Pancreas (tissue), 10 donors: ENCODE data around the gene ACAP3. TPM values are rescaled to one million over a fixed set of nuclear protein-coding genes. Genes with fewer than 3 reads are reported as not detected.

Experiments
- ATAC-seq, 4 donors: fragments of 200-7000 bp; cut with Tn5 transposase; one replicate each; pipeline versions ENCODE4 v1.8.0 to v1.9.1; 2020; ENCODE audit warnings: mild to moderate bottlenecking in 4 of 4, moderate library complexity in 4 of 4
- DNase-seq, 6 donors: peaks; one replicate each; pipeline ENCODE4 v3.0.0-alpha.2; 2020
- FAIRE-seq: peaks from 2 replicates; lab custom pipeline; 2012; peaks lifted over from hg19 to GRCh38; lab: Jason Lieb, UNC
- H3K27ac ChIP-seq, 4 donors: fragments of 200-600 bp; sonication (generic); 1 replicate in 3 of 4; 2 replicates in 1 of 4; pipeline versions ENCODE4 v1.5.0 to v1.8.0; 2020
- H3K27me3 ChIP-seq, 4 donors: fragments of 200-600 bp; one replicate each; pipeline ENCODE4 v1.8.0; 2021
- H3K36me3 ChIP-seq, 3 donors: fragments of 200-600 bp; sonication (generic) in 1 of 3; one replicate each; pipeline versions ENCODE4 v1.5.0 to v1.8.0; 2020 to 2021
- H3K4me1 ChIP-seq, 3 donors: fragments of 200-600 bp; one replicate each; pipeline ENCODE4 v1.8.0; 2021
- H3K4me3 ChIP-seq, 4 donors: fragments of 200-600 bp; sonication (generic) in 2 of 4; one replicate each; pipeline versions ENCODE4 v1.5.0 to v1.8.0; 2020 to 2021
- H3K9me3 ChIP-seq, 4 donors: fragments of 200-600 bp; one replicate each; pipeline ENCODE4 v1.8.0; 2021
- WGBS, 2 donors: extraction: QIAGEN DNeasy Blood & Tissue Kit; methylation state at CpG; one replicate each; pipeline ENCODE4 v1.1.7; 2013; 5-methylcytosine and 5-hydroxymethylcytosine counted together
- intact Hi-C, 3 donors: fragments of 100-400 bp; cut with DNase I; formaldehyde crosslinking; loops; one replicate each; pipeline versions ENCODE4 v1.11.1 to v1.14.2; 2022
- polyA plus RNA-seq, 2 donors: library from polyadenylated mRNA; stranded (reverse); fragments of 200-250 nt; gene quantifications; one replicate each; pipeline ENCODE4 v1.2.3, GENCODE V29; 2013
- total RNA-seq, 6 donors: library from RNA; stranded (reverse); fragmentation: NEBNext Ultra II Directional in 4 of 6; extraction: Animal tissue kit (Norgen Biotek cat#: 25700) in 4 of 6; gene quantifications; one replicate each; pipeline versions ENCODE4 v1.2.1 to v1.2.4, GENCODE V29; 2021 to 2023
- TF ChIP-seq, protein P1 (sequence below), 4 donors: fragments of 200-600 bp; sonication (generic) in 3 of 4; IDR thresholded peaks; one replicate each; pipeline versions ENCODE4 v1.5.0 to v1.8.0; 2021; ENCODE audit warnings: antibody characterized with exemption in 4 of 4
- donor health status: healthy with polysubstance abuse.
- donor health status: DM: no; HTN: no; CAD: no; lungs with moderate emphysema.
- donor health status: DM: no; HTN: no; CAD: no.
- donor health status: control.
- donor health status: control.
- donor health status: Bipolar disorder and iron deficiency.
- donor health status: DM: yes; HTN: yes; CAD: no.
- donor health status: DM: no; HTN: no; CAD: no.
- donor health status: DM: no; HTN: no; CAD: no.
- donor health status: DM: yes; HTN: yes; CAD: no.

Gene ACAP3
- total and polyA plus RNA-seq, 8 donors: 15.2 to 133 (median 21.4) TPM

GRCh38 chr1:1284221-1285101 is 23.3 kb downstream of the ACAP3 start:
- Histone ChIP-seq H3K9me3 (no peaks in the 10 kb centered on the region), H3K4me3 (no peak overlapping the region), H3K27ac (no peak overlapping the region), H3K4me1 (peaks cover 5 to 11% (median 10%) of the 10 kb centered on the region in 3 donors), H3K27me3 (peaks cover 0 to 4% (median 0%) of the 10 kb centered on the region in 4 donors), H3K36me3 (no peaks in the 10 kb centered on the region)
- WGBS, 2 donors: 74 to 88% methylated on average over 27 to 32 of the region's 32 CpGs
- DNase-seq: peak in 3 of 6 donors; percentile 22 to 74 (median 45)
- no peak for ATAC-seq
- FAIRE-seq: no peak
- TF ChIP-seq, protein P1, sequence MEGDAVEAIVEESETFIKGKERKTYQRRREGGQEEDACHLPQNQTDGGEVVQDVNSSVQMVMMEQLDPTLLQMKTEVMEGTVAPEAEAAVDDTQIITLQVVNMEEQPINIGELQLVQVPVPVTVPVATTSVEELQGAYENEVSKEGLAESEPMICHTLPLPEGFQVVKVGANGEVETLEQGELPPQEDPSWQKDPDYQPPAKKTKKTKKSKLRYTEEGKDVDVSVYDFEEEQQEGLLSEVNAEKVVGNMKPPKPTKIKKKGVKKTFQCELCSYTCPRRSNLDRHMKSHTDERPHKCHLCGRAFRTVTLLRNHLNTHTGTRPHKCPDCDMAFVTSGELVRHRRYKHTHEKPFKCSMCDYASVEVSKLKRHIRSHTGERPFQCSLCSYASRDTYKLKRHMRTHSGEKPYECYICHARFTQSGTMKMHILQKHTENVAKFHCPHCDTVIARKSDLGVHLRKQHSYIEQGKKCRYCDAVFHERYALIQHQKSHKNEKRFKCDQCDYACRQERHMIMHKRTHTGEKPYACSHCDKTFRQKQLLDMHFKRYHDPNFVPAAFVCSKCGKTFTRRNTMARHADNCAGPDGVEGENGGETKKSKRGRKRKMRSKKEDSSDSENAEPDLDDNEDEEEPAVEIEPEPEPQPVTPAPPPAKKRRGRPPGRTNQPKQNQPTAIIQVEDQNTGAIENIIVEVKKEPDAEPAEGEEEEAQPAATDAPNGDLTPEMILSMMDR (IDR thresholded peaks at IDR 0.05): no peak
- intact Hi-C loops: loop anchor here in 1 of 3 donors (10.0 kb wide), 1 partner anchor 300 kb away; the partner anchor contains the start of gene PERM1

GRCh38 chr1:1283821-1284220 is 23.9 kb downstream of the ACAP3 start:
- Histone ChIP-seq H3K27me3 (peaks cover 0 to 4% (median 0%) of the 10 kb centered on the region in 4 donors), H3K27ac (no peak overlapping the region), H3K9me3 (no peaks in the 10 kb centered on the region), H3K4me1 (peaks cover 5 to 11% (median 10%) of the 10 kb centered on the region in 3 donors), H3K4me3 (no peak overlapping the region), H3K36me3 (no peaks in the 10 kb centered on the region)
- ATAC-seq: no peak
- TF ChIP-seq, protein P1 (IDR thresholded peaks at IDR 0.05): no peak
- no peak for FAIRE-seq
- peak in 2 of 6 donors; percentile 30 to 55 for DNase-seq
- intact Hi-C loops: loop anchor here in 1 of 3 donors (10.0 kb wide), 1 partner anchor 299 kb away; the partner anchor contains the start of gene PERM1
- WGBS, 2 donors: 10 to 26% methylated on average over 8 of the region's 9 CpGs

- intact Hi-C loops: loop anchor here in 1 of 3 donors (10.0 kb wide), 1 partner anchor 298 kb away; the partner anchor contains the start of gene PERM1
These were observed 24.7 kb downstream of the ACAP3 start for GRCh38 chr1:1282998-1283397.

DNA sequence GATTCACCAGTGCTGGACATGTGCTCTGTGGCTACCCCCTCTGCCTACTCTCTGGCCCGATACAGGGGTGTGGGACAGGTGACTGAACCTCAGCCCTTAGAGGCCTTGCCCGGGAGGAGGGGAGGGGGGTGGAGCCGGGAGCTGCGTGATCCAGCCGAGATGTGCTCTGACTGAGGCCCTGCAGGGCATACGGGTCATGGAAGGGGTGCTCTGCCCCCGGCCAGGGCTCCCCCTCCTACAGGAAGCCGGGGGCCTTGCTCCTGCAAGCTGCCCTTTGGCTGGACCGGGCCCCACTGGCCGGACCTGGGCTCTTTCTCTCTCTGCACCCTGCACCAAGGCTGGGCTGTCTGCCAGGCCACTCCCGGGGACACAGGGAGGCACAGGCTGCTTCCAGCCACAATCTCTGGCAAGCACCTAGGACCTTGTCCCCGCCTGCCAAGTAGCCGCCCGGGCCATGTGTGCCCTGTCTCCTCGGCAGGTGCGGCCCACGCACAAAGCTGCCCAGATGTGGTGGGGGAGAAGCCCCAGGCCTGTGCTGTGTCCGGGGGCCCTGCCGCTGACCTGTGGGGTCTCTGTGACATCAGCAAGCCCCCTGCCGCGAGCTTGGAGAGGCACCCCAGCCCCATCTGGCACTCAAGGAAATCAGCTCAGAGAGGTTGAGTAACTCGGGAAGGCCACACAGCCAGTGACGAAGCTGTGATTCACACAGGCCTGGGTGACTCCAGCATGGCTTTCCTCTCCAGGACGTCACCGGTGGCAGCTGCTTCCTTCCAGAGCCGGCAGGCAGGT is 26.0 kb downstream of the ACAP3 start:
- FAIRE-seq (no peak), DNase-seq (peak; percentile 83 to 96 (median 88)), ATAC-seq (peak; percentile 84 to 96 (median 92))
- no peak overlapping the region for H3K4me3 ChIP-seq
- peaks cover 5 to 11% (median 10%) of the 10 kb centered on the region in 3 donors for H3K4me1 ChIP-seq
- no peaks in the 10 kb centered on the region for H3K36me3 ChIP-seq
- WGBS, 2 donors: 10 to 12% methylated on average over 25 to 26 of the region's 26 CpGs
- intact Hi-C loops: loop anchor here in 1 of 3 donors (10.0 kb wide), 1 partner anchor 297 kb away; the partner anchor contains the start of gene PERM1
- peak overlapping the region; percentile 1 to 61 (median 39) for H3K27ac ChIP-seq
- H3K9me3 ChIP-seq: no peaks in the 10 kb centered on the region
- H3K27me3 ChIP-seq: peaks cover 0 to 4% (median 0%) of the 10 kb centered on the region in 4 donors
- TF ChIP-seq, protein P1 (IDR thresholded peaks at IDR 0.05): no peak

More at GRCh38 chr1:1282998-1283397, 24.7 kb downstream of the ACAP3 start:
- WGBS, 2 donors: 80 to 85% methylated on average over 14 of the region's 14 CpGs
- Histone ChIP-seq H3K4me1 (peaks cover 5 to 11% (median 10%) of the 10 kb centered on the region in 3 donors), H3K27ac (no peak overlapping the region), H3K9me3 (no peaks in the 10 kb centered on the region), H3K4me3 (no peak overlapping the region), H3K36me3 (no peaks in the 10 kb centered on the region), H3K27me3 (peaks cover 0 to 4% (median 0%) of the 10 kb centered on the region in 4 donors)
- ATAC-seq (no peak), DNase-seq (peak in 1 of 6 donors; percentile 42), FAIRE-seq (no peak)
- TF ChIP-seq, protein P1 (IDR thresholded peaks at IDR 0.05): no peak
